Brain microvascular endothelial cell (primary cell): ENCODE measurements around the gene B4GALT6.

Experiments used
- DNase-seq: peaks from one replicate; pipeline ENCODE4 v3.0.0-alpha.2; 2020
- H3K27ac ChIP-seq: fragments of 250-450 bp; sonication (Bioruptor Pico); 2 replicates; pipeline ENCODE4 v1.5.1; 2020; ENCODE audit warnings: mild to moderate bottlenecking, moderate library complexity
- H3K27me3 ChIP-seq: fragments of 250-450 bp; sonication (Bioruptor Pico); replicated peaks from 2 replicates; pipeline ENCODE4 v1.5.1; 2020; ENCODE audit warnings: mild to moderate bottlenecking
- H3K36me3 ChIP-seq: fragments of 250-450 bp; sonication (Bioruptor Pico); replicated peaks from 2 replicates; pipeline ENCODE4 v1.5.1; 2020; ENCODE audit warnings: mild to moderate bottlenecking
- H3K4me3 ChIP-seq: 2 replicates; pipeline ENCODE4 v1.5.1; 2011; ENCODE audit warnings: low read depth, mild to moderate bottlenecking, control low read depth, low read length, moderate library complexity
- CTCF ChIP-seq: IDR thresholded peaks from 2 replicates; pipeline ENCODE4 v1.5.1; 2011; ENCODE audit warnings: low read depth, mild to moderate bottlenecking, moderate library complexity, low read length, control low read depth, inconsistent platforms; ENCODE audit errors: missing control alignments
- in situ Hi-C: cut with HindIII; loops from 2 replicates; pipeline ENCODE4 v1.10.0; 2017; ENCODE audit warnings: low sequenced_read_pairs, low pct_ligation_motif_present

B4GALT6 gene

GRCh38 chr18:31575515-31576257 is 108.7 kb downstream of the B4GALT6 start:
- H3K4me3 ChIP-seq, result no peak overlapping the region
- H3K27me3 ChIP-seq, result no peaks in the 10 kb centered on the region
- in situ Hi-C loops, result no loop called here
- no peaks in the 10 kb centered on the region for H3K36me3 ChIP-seq
- TF ChIP-seq CTCF, result no peak
- H3K27ac ChIP-seq, result no peak overlapping the region
- no peak for DNase-seq

GRCh38 chr18:31574359-31574758 is 110.0 kb downstream of the B4GALT6 start:
- Histone ChIP-seq H3K4me3 (no peak overlapping the region), H3K36me3 (no peaks in the 10 kb centered on the region), H3K27me3 (no peaks in the 10 kb centered on the region), H3K27ac (no peak overlapping the region)
- TF ChIP-seq CTCF, result no peak
- no peak for DNase-seq
- in situ Hi-C loops, result no loop called here
